GM19455 (cell line): ENCODE data around the gene SIL1.

Experiments used
- ATAC-seq: cut with Tn5 transposase; IDR thresholded peaks from one replicate; pipeline ENCODE4 v1.9.1; 2021; ENCODE audit not compliant: unreplicated experiment

SIL1 gene

GRCh38 chr5:138898742-138899141, 299.4 kb downstream of the SIL1 start:
- no peak for ATAC-seq

GRCh38 chr5:138898299-138898698, 299.9 kb downstream of the SIL1 start:
- ATAC-seq: no peak
